Neural cell (in vitro differentiated cells): ENCODE data around the gene CDK11B.
"Not testable (repeated sequence)": the region's sequence is repeated elsewhere in the genome, so short reads cannot be mapped to it uniquely, and the experiment has no call there.

Experiments used
- CTCF ChIP-seq: fragments of 450-650 bp; IDR thresholded peaks from 2 replicates; pipeline ENCODE4 v1.5.1; 2014; ENCODE audit warnings: antibody characterized with exemption, mild to moderate bottlenecking, moderate library complexity; ENCODE audit not compliant: poor library complexity, severe bottlenecking
- EP300 ChIP-seq: fragments of 450-650 bp; conservative IDR thresholded peaks from 2 replicates; pipeline ENCODE4 v1.6.1; 2014; ENCODE audit warnings: antibody characterized with exemption, mild to moderate bottlenecking, moderate library complexity; ENCODE audit not compliant: poor library complexity, severe bottlenecking
- EZH2 ChIP-seq: fragments of 200-600, 300-800 bp; shearing (Covaris generic), sonication (generic); IDR thresholded peaks from 2 replicates; pipeline ENCODE4 v1.6.1; 2014; ENCODE audit warnings: antibody characterized with exemption, low read length, borderline replicate concordance, mild to moderate bottlenecking; ENCODE audit not compliant: insufficient read depth, poor library complexity, severe bottlenecking
- POLR2AphosphoS5 ChIP-seq: IDR thresholded peaks from 2 replicates; pipeline ENCODE4 v1.6.1; 2012
- RAD21 ChIP-seq: fragments of 450-650 bp; conservative IDR thresholded peaks from 2 replicates; pipeline ENCODE4 v1.6.1; 2014; ENCODE audit warnings: antibody characterized with exemption, mild to moderate bottlenecking, moderate library complexity
- REST ChIP-seq: IDR thresholded peaks from 2 replicates; pipeline ENCODE4 v1.6.1; 2012; ENCODE audit warnings: borderline replicate concordance

GRCh38 chr1:1662392-1662791 is 3.6 kb upstream of the CDK11B start:
- TF ChIP-seq CTCF, EP300, RAD21, EZH2, REST, POLR2AphosphoS5: not testable (repeated sequence)
